HG02870 (cell line): ENCODE measurements around the gene EVPL.
"Not testable (repeated sequence)": the region's sequence is repeated elsewhere in the genome, so short reads cannot be mapped to it uniquely, and the experiment has no call there.

Source experiments
- ATAC-seq: cut with Tn5 transposase; IDR thresholded peaks from one replicate; pipeline ENCODE4 v1.9.1; 2021; ENCODE audit warnings: mild to moderate bottlenecking, moderate library complexity; ENCODE audit not compliant: unreplicated experiment

Gene EVPL

DNA sequence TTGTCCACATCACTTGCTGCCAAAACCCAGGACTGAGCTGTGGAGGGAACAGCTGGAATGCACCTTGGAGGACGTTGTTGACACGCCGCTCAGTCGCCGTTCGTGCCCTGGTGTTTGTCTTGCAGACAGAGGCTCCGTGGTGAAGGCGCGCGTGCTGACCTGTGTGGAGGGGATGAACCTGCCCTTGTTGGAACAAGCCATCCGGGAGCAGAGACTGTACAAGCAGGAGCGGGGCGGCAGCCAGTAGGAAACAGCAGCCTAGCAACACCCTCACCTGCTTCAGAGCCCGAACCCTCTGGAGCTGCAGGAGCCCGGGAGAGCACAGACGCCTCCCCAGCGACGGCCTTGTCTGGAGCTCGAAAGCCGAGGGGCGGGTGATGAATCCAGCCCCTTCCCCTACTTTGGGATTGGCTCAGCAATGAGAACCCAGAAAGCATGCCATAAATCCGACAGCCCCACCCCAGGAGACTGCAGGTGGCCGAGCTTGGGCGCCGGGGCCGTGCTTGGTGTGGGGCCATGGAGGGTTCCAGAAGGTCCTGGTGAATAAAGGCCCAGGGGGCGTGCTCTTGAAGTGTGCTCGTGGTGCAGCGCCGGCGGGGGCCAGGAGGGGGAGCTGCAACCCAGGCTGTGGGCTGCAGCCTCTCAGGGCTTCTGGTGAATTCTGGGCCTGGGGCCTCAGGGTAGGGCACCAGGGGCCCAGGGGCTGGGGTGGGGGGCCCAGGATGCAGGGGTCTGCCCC, 26.9 kb downstream of the EVPL start:
- no peak for ATAC-seq

DNA sequence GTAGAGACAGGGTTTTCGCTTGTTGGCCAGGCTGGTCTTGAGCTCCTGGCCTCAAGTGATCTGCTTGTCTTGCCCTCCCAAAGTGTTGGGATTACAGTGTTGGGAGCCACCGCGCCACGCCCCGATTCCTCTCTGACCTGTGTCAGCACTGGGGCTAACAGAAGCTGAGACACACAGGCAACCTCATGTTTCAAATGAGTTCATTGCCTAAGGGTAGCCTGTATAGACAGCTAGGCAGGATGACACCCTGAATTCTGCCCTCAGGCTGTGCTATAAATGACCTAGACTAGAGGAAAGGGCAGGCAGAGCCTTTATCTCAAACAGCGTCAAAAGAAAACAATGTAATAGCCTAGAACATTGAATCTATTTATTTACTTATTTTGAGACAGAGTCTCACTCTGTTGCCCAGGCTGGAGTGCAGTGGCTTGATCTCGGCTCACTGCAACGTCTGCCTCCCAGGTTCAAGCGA, 28.7 kb downstream of the EVPL start:
- no peak for ATAC-seq

DNA sequence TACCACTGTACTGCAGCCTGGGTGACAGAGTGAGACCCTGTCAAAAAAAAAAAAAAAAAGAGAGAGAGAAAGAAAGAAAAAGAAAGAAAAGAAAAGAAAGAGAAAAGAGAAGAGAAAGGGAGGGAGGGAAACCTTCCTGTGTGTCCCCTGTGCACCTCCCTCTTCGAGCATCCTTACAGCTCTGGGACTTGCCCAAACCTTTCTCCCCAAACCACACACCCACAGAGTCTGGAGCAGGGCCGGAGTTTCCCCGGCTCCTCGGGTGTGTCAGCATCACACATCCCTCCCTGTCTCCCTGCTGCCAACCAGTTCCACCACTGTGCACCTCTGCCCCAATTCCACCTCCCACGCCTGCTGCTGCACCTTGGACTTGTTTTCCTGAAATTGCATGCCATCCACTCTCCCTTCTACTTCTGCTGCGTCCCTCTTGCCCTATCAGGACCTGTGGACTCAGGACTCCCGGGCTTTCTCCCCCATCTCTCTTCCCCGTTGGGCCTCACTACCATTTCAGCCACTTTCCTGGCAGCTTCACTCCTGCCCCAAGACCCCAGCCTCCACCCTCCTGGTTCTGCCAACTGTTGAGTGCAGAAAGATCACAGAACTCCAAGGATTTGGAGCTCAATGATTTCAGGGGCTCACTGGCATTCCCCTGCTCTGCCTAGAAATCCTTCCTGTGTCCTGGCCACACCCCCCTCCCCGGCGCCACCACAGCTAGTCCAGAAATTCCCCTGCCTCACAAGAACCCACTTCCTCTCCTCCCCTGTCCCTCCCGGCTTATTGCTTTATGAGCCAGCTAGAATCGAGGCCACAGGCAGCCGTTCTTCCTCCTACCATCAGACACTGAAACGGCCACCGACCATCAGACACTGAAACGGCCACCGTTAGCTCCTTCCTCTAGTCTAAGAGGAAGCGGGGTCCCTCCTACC, 30.2 kb downstream of the EVPL start:
- ATAC-seq: no peak

DNA sequence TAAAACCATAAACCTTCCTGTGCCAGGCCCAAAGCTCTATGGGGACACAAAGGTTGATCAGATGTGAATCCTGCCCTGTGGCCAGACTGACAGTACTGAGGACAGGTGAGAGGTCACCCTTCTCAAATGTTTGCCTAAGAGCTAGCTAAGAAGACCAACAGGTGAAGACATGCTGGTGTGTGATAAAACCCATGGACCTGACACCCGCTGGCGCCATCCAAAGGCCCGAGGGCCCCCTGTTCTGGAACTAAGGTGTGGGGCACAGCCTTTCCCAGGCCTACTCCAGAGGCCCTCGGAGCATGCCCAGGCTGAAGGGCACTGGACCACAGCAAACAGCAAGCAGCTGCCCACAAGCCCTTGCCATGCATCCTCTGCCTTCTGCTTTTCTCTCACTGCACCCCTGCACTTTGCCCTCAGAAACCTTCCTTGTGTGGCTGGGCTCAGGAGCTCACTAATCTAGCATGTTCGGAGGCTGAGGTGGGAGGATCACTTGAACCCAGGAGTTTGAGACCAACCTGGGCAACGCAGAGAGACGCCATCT, 31.7 kb downstream of the EVPL start:
- ATAC-seq: no peak

DNA sequence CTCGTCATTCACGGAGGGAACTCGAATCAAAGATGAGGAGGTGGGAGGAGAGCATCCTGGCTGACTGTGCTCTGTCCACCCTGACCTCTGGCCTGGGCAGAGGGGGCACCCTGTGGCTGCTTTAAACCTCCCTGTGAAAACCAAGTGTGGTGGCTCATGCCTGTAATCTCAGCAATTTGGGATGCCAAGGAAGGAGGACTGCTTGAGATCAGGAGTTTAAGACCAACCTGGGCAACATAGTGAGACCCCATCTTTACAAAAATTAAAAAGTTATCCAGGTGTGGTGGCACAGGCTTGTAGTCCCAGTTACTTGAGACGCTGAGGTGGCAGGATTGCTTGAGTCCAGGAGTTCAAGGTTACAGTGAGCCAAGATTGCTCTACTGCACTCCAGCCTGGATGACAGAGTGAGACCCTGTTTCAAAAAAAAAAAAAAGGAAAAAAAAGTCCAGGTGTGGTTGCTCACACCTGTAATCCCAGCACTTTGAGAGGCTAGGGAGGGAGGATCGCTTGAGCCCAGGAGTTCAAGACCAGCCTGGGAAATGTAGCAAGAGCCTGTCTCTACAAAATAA, 32.2 kb downstream of the EVPL start:
- no peak for ATAC-seq

DNA sequence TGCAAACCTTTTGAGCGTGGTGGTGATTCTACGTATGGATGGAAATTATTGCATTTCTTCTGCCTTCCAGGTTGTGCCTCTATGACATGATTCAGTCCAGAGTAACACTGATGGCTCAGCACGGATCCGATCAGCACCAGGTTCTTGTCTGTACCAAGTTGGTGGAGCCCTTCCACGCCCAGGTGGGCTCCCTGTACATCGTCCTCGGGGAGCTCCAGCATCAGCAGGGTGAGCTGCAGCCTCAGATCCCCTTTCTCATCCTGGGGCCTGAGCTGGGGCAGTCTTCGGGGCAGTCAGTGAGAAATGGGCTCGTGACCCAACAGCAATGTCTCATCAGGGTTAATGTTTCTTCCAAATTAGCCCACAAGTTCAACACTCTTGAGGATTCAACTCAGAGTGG, 35.7 kb downstream of the EVPL start:
- ATAC-seq: no peak

DNA sequence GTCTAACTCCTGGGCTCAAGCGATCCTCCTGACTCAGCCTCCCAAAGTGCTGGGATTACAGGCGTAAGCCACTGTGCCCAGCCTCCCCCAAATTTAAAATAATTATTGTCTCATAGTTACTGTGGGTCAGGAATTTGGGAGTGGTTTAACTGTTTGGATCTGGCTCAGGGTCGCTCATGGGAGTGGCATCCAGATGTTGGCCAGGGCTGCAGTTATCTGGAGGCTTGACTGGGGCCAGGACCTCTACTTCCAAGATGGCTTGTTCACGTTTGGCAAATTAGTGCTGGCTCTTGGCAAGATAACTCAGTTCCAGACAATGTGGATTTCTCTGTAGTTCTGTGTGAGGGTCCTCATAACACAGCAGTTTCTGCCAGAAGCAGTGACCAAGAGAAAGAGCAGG, 40.1 kb downstream of the EVPL start:
- no peak for ATAC-seq

DNA sequence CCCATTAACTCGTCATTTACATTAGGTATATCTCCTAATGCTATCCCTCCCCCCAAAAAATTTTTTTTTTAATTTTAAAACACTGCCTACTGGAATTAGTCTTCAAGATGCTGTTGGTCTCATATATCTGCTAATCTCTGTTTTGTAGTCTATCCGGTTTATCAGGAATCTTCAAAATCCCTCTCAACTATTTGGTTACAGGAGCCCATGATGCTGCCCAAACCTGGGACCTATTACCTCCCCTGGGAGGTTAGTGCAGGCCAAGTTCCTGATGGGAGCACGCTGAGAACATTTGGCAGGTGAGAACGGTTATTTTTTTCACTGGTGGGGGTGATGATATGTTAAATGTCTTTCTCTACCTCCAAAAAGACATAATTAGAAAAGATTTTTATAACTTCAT, 41.1 kb downstream of the EVPL start:
- ATAC-seq: no peak

DNA sequence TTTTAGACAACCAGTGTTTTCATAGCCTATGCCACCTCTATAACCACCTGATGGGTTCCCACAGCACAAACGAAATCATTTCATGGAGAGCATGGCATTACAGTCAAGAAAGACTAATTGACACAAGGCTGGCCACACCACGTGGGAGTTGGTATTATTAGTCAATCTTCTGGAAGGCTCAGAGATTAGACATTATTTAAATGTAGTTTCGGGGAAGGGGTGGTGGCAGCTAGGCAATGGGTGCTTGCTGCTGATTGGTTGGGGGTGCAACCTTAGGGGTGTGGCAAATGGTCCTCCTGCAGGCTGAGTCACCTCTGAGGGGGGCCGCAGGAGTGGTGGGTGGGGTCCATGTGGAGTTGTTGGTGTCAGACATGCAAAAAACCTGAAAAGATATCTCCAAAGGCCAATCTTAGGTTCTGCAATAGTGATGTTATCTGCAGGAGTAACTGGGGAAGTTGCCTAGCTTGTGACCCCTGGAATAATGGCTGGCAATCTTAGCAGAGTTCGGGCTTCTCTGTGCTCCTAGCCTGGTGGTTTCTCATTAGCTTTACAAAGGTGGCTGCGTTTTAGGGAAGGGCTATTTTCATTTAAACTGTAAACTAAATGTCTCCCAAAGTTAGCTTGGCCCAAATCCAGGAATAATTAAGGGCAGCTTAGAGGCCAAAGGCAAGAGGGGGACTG, 43.5 kb downstream of the EVPL start:
- no peak for ATAC-seq

DNA sequence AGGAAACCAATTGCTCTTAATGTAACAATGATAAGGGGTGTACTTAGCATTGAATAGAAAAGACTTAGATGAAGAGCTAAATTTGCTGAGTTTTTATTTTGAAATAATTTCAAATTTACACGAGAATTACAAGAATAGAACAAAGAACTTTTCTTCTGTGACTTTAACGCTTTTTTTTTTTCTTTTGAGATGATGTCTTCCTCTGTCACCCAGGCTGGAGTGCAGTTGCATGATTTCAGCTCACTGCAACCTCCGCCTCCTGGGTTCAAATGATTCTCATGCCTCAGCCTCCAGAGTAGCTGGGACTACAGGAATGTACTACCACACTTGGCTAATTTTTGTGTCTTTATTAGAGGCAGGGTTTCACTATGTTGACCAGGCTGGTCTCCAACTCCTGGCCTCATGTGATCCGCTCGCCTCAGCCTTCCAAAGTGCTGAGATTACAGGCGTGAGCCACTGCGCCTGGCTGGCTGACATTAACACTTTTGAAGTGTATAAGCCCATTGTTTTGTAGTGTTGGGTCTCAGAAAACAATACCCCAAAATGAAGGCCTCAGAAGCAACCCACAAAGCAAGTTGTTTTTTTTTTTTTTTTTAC, 46.0 kb downstream of the EVPL start:
- no peak for ATAC-seq

DNA sequence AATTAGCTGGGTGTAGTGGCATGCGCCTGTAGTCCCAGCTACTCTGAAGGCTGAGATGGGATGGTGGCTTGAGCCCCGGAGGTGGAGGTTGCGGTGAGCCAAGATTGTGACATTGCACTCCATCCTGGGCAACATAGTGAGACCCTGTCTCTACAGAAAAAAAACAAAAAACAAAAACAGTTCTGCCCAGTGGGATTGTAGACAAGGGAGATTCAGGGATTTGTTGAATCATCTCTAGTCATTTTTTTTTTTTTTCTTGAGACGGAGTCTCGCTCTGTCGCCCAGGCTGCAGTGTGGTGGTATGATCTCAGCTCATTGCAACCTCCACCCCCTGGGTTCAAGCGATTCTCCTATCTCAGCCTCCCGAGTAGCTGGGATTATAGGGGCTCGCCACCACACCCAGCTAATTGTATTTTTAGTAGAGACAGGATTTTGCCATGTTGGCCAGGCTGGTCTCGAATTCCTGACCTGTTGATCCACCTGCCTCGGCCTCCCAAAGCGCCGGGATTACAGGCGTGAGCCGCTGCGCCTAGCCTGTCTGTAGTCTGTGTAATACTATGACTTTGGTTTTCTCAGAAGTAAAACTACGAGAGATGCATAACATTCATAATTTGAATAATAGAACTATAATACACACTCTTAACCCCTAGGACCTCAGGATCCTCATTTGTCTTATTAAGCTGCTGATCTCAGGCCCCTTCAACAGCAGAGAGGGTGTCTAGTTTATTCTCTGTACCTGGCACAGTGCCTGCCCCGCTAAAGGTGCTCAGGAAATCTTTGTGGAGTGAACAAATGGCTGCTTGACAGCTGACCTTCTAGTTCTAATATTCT, 46.7 kb downstream of the EVPL start:
- ATAC-seq: no peak

DNA sequence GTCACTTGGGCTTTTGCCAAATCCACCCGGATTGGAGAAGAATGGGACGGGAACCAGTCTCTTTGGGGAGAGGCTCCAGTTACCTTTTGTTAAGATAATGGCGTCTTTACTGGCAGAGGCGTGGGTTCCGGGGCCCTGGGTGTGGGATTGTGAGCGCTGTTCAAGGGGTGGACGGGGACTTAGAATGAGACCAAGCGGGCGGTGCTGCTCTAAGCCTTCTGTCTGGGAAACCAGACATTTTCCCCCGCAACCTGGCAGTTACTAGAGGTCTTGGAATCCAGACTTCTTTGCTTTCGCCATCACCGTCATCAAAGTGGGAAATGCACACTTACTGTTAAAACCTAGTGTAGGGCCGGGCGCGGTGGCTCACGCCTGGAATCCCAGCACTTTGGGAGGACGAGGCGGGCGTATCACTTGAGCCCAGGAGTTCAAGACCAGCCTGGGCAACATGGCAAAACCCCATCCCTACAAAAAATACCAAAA, 47.4 kb downstream of the EVPL start:
- ATAC-seq: peak; percentile 14

DNA sequence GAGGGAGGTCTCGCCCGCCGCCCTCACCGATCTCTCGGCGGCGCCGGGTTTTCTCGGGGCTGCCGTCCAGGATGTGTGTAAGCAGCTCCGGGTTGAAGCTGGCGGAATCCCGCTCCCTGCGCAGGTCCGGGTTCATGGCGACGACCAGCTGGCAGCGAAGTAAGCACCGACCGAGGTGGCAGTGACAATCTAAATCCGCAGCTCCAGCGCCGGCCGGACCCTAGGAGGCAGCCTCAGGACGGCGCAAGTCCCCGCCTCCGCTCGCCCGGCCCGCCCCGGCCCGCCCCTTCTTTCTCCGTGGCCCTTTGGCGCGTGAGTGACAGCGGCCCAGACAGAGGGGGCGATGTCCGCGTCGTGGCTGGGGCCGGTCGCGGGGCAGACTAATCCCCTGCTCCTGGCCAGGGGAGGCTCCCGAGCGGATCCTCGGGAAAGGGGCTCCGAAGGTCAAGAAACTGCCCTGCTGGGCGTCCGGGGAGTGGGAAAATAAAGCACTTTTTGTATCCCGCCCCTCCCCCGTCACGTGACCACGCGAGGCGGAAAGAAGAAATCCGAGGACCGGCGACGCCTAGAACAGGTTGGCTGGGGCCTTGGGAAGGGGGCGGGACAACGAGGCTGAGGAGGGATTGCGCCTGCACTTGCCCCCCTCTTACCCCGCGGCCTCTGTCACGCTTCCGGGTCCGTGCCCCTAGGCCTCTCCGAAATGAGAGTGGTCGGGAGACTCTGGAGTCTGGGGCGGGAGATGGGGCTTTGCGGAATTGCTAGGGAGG, 48.0 kb downstream of the EVPL start, which contains the start of the genes ACOX1 and TEN1:
Gene ACOX1, minus strand, starts transcription at position 229 of the 767 bp plus-strand sequence. Its CDS starts 93 bp downstream, at position 136.
Gene TEN1, plus strand, starts transcription at position 303 of the 767 bp plus-strand sequence. CDS start 6,953 bp downstream, outside the sequence.
- peak; percentile 92 for ATAC-seq

DNA sequence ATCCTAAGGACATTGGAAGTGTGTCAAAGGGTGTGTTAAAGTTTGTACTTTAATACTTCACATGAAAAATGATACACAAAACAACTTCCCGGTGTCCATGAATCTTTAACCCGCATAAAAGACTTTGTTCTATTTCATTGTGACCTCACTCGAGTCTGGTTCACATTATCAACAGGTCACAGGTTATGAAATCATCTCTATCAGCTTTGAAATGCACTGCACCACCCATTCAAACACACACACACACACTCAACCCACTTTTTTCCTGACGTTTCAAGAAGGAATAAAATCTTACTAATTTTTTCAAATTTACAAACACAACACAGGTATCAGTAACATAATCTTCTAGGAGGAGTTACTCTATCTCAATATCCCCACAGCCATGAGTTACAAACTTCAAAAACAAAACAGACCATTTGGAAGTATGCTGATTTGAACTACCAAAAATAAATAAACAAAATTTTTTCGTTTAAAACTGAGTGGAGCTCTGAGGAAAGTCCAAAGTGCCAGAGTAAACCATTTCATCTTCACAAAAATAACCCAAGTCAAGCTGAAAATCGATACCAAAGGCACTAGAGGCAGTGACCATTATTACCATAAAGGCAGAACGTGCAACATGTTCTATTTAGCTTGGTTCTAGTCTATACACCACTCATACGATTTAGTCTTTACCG, 50.8 kb downstream of the EVPL start:
- ATAC-seq: no peak

DNA sequence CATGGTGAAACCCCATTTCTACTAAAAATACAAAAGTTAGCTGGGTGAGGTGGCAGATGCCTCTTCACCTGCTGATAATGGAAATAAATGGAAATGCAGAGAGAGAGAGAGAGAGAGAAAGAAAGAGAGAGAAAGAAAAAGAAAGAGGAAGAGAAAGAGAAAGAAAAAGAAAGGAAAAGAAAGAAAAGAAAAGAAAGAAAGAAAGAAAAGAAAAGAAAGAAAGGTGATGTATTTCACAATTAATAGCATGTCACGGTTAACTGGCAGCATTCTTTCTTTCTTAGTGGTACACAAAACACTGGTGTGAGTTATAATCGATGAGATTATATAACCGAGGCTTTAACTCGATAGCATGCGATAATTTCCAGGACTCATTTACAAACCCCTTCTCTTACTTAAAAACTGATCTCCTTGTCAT, 51.3 kb downstream of the EVPL start:
- no peak for ATAC-seq

DNA sequence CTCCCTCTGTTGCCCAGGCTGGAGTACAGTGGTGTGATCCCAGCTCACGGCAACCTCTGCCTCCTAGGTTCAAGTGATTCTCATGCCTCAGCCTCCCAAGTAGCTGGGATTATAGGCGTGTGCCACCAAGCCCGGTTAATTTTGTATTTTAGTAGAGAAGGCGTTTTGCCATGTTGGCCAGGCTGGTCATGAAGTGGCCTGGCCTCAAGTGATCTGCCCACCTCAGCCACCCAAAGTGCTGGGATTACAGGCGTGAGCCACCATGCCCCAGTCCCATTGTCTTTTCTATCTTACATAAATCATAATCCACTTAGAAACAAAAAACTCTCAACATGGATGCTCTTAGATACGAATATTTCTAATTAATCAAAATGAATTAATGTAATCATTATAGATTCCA, 51.9 kb downstream of the EVPL start:
- not testable (repeated sequence) for ATAC-seq

DNA sequence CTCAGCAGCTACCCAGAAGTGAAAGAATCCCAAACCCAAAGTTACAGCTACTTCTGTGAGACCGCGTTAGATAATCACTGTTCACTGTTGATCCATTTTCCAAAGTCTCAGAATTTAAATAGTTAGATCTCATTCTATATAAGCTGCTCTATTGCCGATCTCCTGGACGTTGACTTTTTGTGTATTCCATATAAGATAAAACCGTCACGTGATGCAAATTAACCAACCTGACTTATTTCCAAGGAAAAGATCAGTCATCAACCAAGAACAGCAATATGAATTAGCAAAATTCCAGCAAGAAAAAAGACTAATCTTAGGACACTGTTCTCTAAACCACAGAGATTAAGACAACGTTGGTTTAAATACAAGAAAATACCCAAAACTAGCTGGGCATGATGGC, 56.5 kb downstream of the EVPL start:
- no peak for ATAC-seq

DNA sequence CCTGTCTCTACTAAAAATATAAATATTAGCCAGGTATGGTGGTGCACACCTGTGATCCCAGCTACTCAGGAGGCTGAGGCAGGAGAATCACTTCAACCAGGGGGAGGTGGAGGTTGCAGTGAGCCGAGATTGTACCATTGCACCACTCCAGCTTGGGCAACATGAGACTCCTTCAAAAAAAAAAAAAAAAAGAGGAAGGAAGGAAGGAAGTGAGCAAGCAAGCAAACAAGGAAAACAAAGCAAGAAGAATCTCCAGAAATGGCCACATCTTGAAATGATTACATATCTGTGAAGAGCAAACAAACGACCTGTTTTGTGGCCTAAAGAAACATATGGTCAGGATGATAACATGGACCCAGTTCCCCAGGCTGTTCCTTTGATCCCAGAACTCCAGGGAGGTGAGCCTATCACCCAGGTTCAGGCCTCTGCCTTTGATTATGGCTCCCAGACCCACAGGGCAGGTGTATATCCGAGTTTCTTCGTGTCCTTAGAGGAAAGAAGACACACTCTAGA, 57.0 kb downstream of the EVPL start:
- ATAC-seq: no peak
